Kidney (tissue), 14 donors: Measurements from ENCODE around the gene ZNF469. TPM values are rescaled to one million over a fixed set of nuclear protein-coding genes. Genes with fewer than 3 reads are reported as not detected.
A peak's percentile ranks its signal among the peaks of the same experiment; 100 is the strongest.

Experiments
- DNase-seq, 5 donors: peaks; one replicate each; pipeline ENCODE4 v3.0.0-alpha.2; 2013 to 2020
- FAIRE-seq: peaks from 2 replicates; lab custom pipeline; 2012; peaks lifted over from hg19 to GRCh38; lab: Jason Lieb, UNC
- H3K27ac ChIP-seq, 2 donors: one replicate each; pipeline ENCODE4 v1.7.0; 2013; ENCODE audit warnings: low read depth in 2 of 2, low read length in 2 of 2, inconsistent platforms in 1 of 2
- H3K27me3 ChIP-seq: one replicate; pipeline ENCODE4 v1.7.1; 2013; ENCODE audit warnings: low read length, inconsistent platforms; ENCODE audit not compliant: control insufficient read depth, insufficient read depth
- H3K36me3 ChIP-seq, 3 donors: one replicate each; pipeline versions ENCODE4 v1.7.0 to v1.7.1; 2013; ENCODE audit warnings: low read length in 3 of 3, control low read depth in 1 of 3, inconsistent platforms in 1 of 3; ENCODE audit not compliant: insufficient read depth in 3 of 3, control insufficient read depth in 2 of 3
- H3K4me1 ChIP-seq, 3 donors: one replicate each; pipeline versions ENCODE4 v1.7.0 to v1.7.1; 2013; ENCODE audit warnings: low read length in 3 of 3, inconsistent platforms in 1 of 3, low read depth in 1 of 3; ENCODE audit not compliant: control insufficient read depth in 2 of 3, insufficient read depth in 2 of 3
- H3K4me3 ChIP-seq, 3 donors: one replicate each; pipeline versions ENCODE4 v1.7.0 to v1.8.1; 2013; ENCODE audit warnings: low read length in 3 of 3, control low read depth in 1 of 3, inconsistent platforms in 1 of 3
- H3K9ac ChIP-seq, 3 donors: one replicate each; pipeline versions ENCODE4 v1.7.0 to v1.7.1; 2013; ENCODE audit warnings: low read length in 3 of 3, control low read depth in 1 of 3, inconsistent platforms in 1 of 3
- H3K9me3 ChIP-seq, 3 donors: one replicate each; pipeline versions ENCODE4 v1.7.0 to v1.7.1; 2013; ENCODE audit warnings: low read length in 3 of 3, control low read depth in 1 of 3, inconsistent platforms in 1 of 3; ENCODE audit not compliant: control insufficient read depth in 2 of 3, insufficient read depth in 1 of 3
- intact Hi-C: fragments of 100-400 bp; cut with DNase I; formaldehyde crosslinking; loops from one replicate; pipeline ENCODE4 v1.11.1; 2022
- polyA plus RNA-seq: library from polyadenylated mRNA; stranded (reverse); fragments of 350-450 nt; fragmentation: Illumina TruSeq; extraction: RNeasy Lipid Tissue Mini Kit (QIAGEN cat#74804); gene quantifications from one replicate; pipeline ENCODE4 v1.2.3, GENCODE V29; 2014; ENCODE audit warnings: low read depth, low replicate concordance; ENCODE audit not compliant: insufficient read depth
- total RNA-seq: library from RNA; stranded (reverse); fragmentation: NEBNext Ultra II Directional; extraction: Animal tissue kit (Norgen Biotek cat#: 25700); gene quantifications from one replicate; pipeline ENCODE4 v1.2.1, GENCODE V29; 2021
- TF ChIP-seq, protein P1 (sequence below): IDR thresholded peaks from 3 replicates; pipeline ENCODE4 v1.5.1; 2012; ENCODE audit warnings: mild to moderate bottlenecking, moderate library complexity, borderline replicate concordance; ENCODE audit not compliant: insufficient read depth; ENCODE audit errors: extremely low read depth
- donor health status: control.
- donor health status: control.
- donor health status: control.
- donor health status: control.
- donor health status: control.
- donor health status: DM: yes; HTN: yes; CAD: no.
- donor health status: Normal renal cell carcinoma (clear cell type).

Gene ZNF469
- total and polyA plus RNA-seq, 2 donors from 2014 or later, result 0.09 to 1.6 TPM

DNA sequence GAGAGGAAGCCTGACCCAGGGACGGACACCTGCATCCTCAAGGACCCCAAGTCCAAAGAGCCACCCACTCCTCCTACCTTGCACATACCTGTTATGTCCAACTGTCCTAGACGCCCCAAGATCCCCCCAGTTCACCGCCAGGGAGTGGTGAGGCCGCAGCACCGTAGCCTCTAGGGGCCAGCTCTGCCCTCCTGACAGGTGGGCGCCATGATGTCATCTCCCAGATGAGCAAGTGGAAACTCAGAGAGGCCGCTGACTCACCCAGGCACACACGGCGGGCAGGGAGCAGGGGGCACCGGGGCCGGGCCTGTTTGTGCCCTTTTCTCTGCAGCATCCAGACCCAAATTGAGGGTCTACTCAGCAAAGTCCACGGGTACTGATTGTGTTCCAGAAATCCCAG, 4.8 kb upstream of the ZNF469 start:
- Histone ChIP-seq H3K4me3 (no peak overlapping the region), H3K9me3 (no peaks in the 10 kb centered on the region), H3K27ac (no peak overlapping the region), H3K9ac (no peak overlapping the region), H3K4me1 (no peaks in the 10 kb centered on the region), H3K36me3 (no peaks in the 10 kb centered on the region), H3K27me3 (no peaks in the 10 kb centered on the region)
- DNase-seq, result peak in 2 of 5 donors; percentile 35 to 43
- TF ChIP-seq, protein P1, sequence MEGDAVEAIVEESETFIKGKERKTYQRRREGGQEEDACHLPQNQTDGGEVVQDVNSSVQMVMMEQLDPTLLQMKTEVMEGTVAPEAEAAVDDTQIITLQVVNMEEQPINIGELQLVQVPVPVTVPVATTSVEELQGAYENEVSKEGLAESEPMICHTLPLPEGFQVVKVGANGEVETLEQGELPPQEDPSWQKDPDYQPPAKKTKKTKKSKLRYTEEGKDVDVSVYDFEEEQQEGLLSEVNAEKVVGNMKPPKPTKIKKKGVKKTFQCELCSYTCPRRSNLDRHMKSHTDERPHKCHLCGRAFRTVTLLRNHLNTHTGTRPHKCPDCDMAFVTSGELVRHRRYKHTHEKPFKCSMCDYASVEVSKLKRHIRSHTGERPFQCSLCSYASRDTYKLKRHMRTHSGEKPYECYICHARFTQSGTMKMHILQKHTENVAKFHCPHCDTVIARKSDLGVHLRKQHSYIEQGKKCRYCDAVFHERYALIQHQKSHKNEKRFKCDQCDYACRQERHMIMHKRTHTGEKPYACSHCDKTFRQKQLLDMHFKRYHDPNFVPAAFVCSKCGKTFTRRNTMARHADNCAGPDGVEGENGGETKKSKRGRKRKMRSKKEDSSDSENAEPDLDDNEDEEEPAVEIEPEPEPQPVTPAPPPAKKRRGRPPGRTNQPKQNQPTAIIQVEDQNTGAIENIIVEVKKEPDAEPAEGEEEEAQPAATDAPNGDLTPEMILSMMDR, result no peak
- no peak for FAIRE-seq
- intact Hi-C loops, result no loop called here

GRCh38 chr16:88378401-88378800, 4.4 kb upstream of the ZNF469 start:
- Histone ChIP-seq H3K27ac (no peak overlapping the region), H3K4me3 (no peak overlapping the region), H3K9me3 (no peaks in the 10 kb centered on the region), H3K9ac (no peak overlapping the region), H3K36me3 (no peaks in the 10 kb centered on the region), H3K4me1 (no peaks in the 10 kb centered on the region), H3K27me3 (no peaks in the 10 kb centered on the region)
- TF ChIP-seq, protein P1, result no peak
- DNase-seq, result peak in 1 of 5 donors; percentile 62
- intact Hi-C loops, result no loop called here
- FAIRE-seq, result no peak

- DNase-seq (peak in 2 of 5 donors; percentile 34 to 70), FAIRE-seq (no peak)
- no peaks in the 10 kb centered on the region for H3K9me3 ChIP-seq
- no peak overlapping the region for H3K9ac ChIP-seq
- intact Hi-C loops, result no loop called here
- no peak overlapping the region for H3K4me3 ChIP-seq
- no peaks in the 10 kb centered on the region for H3K36me3 ChIP-seq
- H3K27me3 ChIP-seq, result peaks cover 3% of the 10 kb centered on the region
- H3K4me1 ChIP-seq, result peaks cover 0 to 3% (median 0%) of the 10 kb centered on the region in 3 donors
- no peak overlapping the region for H3K27ac ChIP-seq
- TF ChIP-seq, protein P1, result no peak
These were observed 3.7 kb upstream of the ZNF469 start for GRCh38 chr16:88378836-88379693.
